Testis (tissue), 2 donors: Measurements from ENCODE around the gene DDX31.

Source experiments
- CTCF ChIP-seq, 3 experiments: fragments of 450-650 bp in 2 of 3; fragments of 200-600 bp in 1 of 3; sonication (generic) in 1 of 3; IDR thresholded peaks; one replicate each; pipeline ENCODE4 v1.5.1; 2016 to 2019; ENCODE audit warnings: antibody characterized with exemption in 3 of 3, mild to moderate bottlenecking in 2 of 3, moderate library complexity in 1 of 3
- POLR2A ChIP-seq: fragments of 450-650 bp; IDR thresholded peaks from one replicate; pipeline ENCODE4 v1.6.1; 2017; ENCODE audit warnings: antibody characterized with exemption, mild to moderate bottlenecking, moderate library complexity

GRCh38 chr9:132547436-132547835, 122.3 kb downstream of the DDX31 start:
- TF ChIP-seq CTCF (IDR thresholded peaks at IDR 0.05) (no peak), POLR2A (no peak)
